BLaER1 treated with 17β-estradiol and CSF1 and Interleukin-3, amounts not matched to agents 10 nM and 100 nM (cell line): Measurements from ENCODE around the gene SLC13A4.
A peak's percentile ranks its signal among the peaks of the same experiment; 100 is the strongest.
"Not testable (repeated sequence)": the region's sequence is repeated elsewhere in the genome, so short reads cannot be mapped to it uniquely, and the experiment has no call there.

Experiments used
- H3K27ac ChIP-seq, 11 experiments: shearing (Covaris generic); formaldehyde crosslinking; 2 replicates each; pipeline ENCODE4 v1.8.1; 2022
- H3K27me3 ChIP-seq, 11 experiments: shearing (Covaris generic); formaldehyde crosslinking; 2 replicates each; pipeline ENCODE4 v1.8.1; 2022
- H3K36me3 ChIP-seq, 11 experiments: shearing (Covaris generic); formaldehyde crosslinking; 2 replicates each; pipeline ENCODE4 v1.8.1; 2022
- H3K4me1 ChIP-seq, 10 experiments: shearing (Covaris generic); formaldehyde crosslinking; 2 replicates each; pipeline ENCODE4 v1.8.1; 2022
- H3K4me2 ChIP-seq, 11 experiments: shearing (Covaris generic); formaldehyde crosslinking; 2 replicates each; pipeline ENCODE4 v1.8.1; 2022
- H3K4me3 ChIP-seq, 10 experiments: shearing (Covaris generic); formaldehyde crosslinking; 2 replicates each; pipeline ENCODE4 v1.8.1; 2022
- H3K9ac ChIP-seq, 11 experiments: shearing (Covaris generic); formaldehyde crosslinking; 2 replicates each; pipeline ENCODE4 v1.8.1; 2022
- H3K9me3 ChIP-seq, 11 experiments: shearing (Covaris generic); formaldehyde crosslinking; replicated peaks in 1 of 11; 2 replicates each; pipeline ENCODE4 v1.8.1; 2022
- H4K20me1 ChIP-seq, 11 experiments: shearing (Covaris generic); formaldehyde crosslinking; 2 replicates each; pipeline ENCODE4 v1.8.1; 2022
- Cebpa-rat ChIP-seq, 11 experiments: shearing (Covaris generic); IDR thresholded peaks; 2 replicates each; pipeline ENCODE4 v1.8.1; 2022

Gene SLC13A4

GRCh38 chr7:135644154-135644553, 83.8 kb downstream of the SLC13A4 start:
- Histone ChIP-seq H3K27ac (no peak overlapping the region), H3K4me2 (no peak overlapping the region), H4K20me1 (peaks cover 0 to 25% (median 0%) of the 10 kb centered on the region in 11 experiments; a peak in 6 of 22 replicates), H3K4me3 (no peak overlapping the region), H3K27me3 (no peaks in the 10 kb centered on the region), H3K36me3 (peaks cover 85 to 100% (median 98%) of the 10 kb centered on the region in 11 experiments), H3K4me1 (no peaks in the 10 kb centered on the region), H3K9ac (no peak overlapping the region), H3K9me3 (0 out of 22 replicates have a peak, but pooled peaks cover 0 to 4% (median 0%) of the 10 kb centered on the region in 11 experiments)
- TF ChIP-seq Cebpa-rat (IDR thresholded peaks at IDR 0.05), result peak in 2 of 11 experiments; percentile 36 to 39; a peak in 2 of 22 replicates

- not testable (repeated sequence) for H3K4me3 ChIP-seq, H3K4me1 ChIP-seq, H3K27ac ChIP-seq, H3K4me2 ChIP-seq, H3K9ac ChIP-seq, H3K27me3 ChIP-seq, H3K9me3 ChIP-seq
- peaks cover 95 to 100% (median 100%) of the 10 kb centered on the region in 11 experiments for H3K36me3 ChIP-seq
- H4K20me1 ChIP-seq, result peaks cover 0 to 23% (median 0%) of the 10 kb centered on the region in 11 experiments; a peak in 7 of 22 replicates
These were observed 88.3 kb downstream of the SLC13A4 start for GRCh38 chr7:135639690-135640089.

GRCh38 chr7:135634191-135634878, 93.7 kb downstream of the SLC13A4 start:
- H3K4me3 ChIP-seq, result no peak overlapping the region
- peaks cover 94 to 100% (median 100%) of the 10 kb centered on the region in 11 experiments for H3K36me3 ChIP-seq
- no peaks in the 10 kb centered on the region for H3K4me1 ChIP-seq
- 0 out of 22 replicates have a peak, but pooled peaks cover 0 to 2% (median 0%) of the 10 kb centered on the region in 11 experiments for H3K9me3 ChIP-seq
- no peaks in the 10 kb centered on the region for H3K27me3 ChIP-seq
- peaks cover 0 to 4% (median 0%) of the 10 kb centered on the region in 11 experiments; a peak in 2 of 22 replicates for H4K20me1 ChIP-seq
- no peak overlapping the region for H3K4me2 ChIP-seq
- no peak overlapping the region for H3K9ac ChIP-seq
- no peak overlapping the region for H3K27ac ChIP-seq
- TF ChIP-seq Cebpa-rat (IDR thresholded peaks at IDR 0.05), result no peak
